Stimulated activated memory B cell treated with anti-CD40 and anti-IgM and Interleukin-4, amounts not matched to agents 10 μg/mL and 1 μg/mL and 100 μg/mL, for 72 hours (primary cell): ENCODE results near the gene TNFRSF6B.
"Not testable (repeated sequence)": the region's sequence is repeated elsewhere in the genome, so short reads cannot be mapped to it uniquely, and the experiment has no call there.

Source experiments
- ATAC-seq: fragments of 150-1000 bp; cut with Tn5 transposase; 2 replicates; pipeline ENCODE4 v1.10.0; 2021
- H3K27ac Mint-ChIP-seq: one replicate; pipeline ENCODE4 v1.8.0; 2022; ENCODE audit warnings: mild to moderate bottlenecking, mixed read lengths
- H3K27me3 Mint-ChIP-seq: one replicate; pipeline ENCODE4 v1.8.0; 2022; ENCODE audit warnings: mixed read lengths
- H3K36me3 Mint-ChIP-seq: one replicate; pipeline ENCODE4 v1.8.0; 2022; ENCODE audit warnings: mixed read lengths
- H3K4me1 Mint-ChIP-seq: one replicate; pipeline ENCODE4 v1.8.0; 2022; ENCODE audit warnings: mixed read lengths
- H3K4me3 Mint-ChIP-seq: one replicate; pipeline ENCODE4 v1.8.0; 2022; ENCODE audit warnings: mild to moderate bottlenecking, moderate library complexity, mixed read lengths
- H3K9me3 Mint-ChIP-seq: one replicate; pipeline ENCODE4 v1.8.0; 2022; ENCODE audit warnings: mixed read lengths

Gene TNFRSF6B

DNA sequence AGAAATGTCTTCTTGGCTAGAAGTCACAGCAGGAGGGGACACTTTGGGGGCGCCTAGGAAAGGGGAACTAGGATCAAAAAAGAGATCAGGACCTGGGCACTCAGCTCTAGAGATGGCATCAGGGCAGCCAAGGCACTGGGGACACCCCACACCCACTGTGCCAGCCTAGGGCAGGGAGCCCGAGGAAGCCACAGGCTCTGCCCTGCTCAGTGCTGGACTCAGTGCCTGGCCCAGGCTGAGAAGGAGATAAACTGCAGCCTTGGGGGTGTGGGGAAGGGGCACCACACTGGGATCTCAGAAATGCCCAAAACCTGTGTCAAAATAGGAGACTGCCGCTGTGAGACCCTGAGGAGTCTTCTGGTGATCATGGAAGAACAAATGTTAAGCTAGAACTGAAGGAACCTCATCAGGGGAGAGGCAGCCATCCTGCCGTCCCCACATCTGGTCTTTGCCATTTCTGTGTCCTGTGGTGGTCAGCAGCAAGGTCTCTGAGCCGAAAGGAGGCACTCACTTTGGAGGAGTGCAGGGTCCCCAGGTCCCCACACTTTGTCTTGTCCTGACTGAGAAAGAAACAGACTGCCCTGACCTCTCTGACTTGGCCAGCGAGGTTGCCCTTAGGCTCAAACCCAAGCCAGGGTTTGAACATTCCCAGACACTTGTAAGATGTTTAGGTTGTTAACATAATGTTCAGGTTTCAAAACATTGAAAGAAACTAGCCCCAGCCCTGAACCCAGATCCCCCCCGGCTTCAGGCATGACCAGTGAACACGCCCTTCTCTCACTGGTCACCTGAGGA is 9.0 kb downstream of the TNFRSF6B start:
- peak overlapping the region; percentile 83 for H3K27ac Mint-ChIP-seq
- ATAC-seq: no peak

DNA sequence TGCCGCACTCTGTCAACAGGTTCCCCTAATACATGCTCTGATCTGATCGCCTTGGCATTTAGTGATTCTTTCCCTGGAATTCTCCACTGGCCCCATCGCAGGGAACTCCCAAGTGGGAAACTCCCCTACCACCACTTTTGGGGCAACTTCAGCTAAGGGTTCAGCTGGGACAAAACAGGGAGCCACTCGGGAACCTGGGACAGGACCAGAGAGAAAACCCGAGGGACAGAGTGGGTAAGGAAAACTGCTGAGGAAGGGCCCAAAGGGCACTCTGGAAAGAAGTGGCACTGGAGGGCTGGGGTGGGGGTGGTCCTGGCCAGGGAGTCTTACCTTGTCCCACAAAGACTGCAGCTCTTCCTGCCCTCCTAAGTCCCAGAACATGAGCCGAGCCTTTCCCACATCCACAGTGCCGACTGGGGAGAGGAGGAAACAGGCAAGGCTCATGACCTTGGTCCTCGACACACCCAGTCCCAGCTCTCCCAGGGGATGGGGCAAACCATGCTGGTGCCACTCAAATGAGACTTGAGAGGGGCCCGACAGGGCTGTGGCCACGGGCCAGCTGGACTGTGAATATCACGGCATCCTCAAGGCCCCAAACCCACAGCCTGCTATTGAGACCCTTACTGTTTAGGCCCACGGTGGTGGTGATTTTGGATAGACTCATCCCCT is 9.7 kb downstream of the TNFRSF6B start:
- Mint-ChIP-seq H3K4me3 (peak overlapping the region; percentile 88), H3K27me3 (no peaks in the 10 kb centered on the region), H3K4me1 (peaks cover 53% of the 10 kb centered on the region), H3K27ac (peak overlapping the region; percentile 83), H3K9me3 (no peaks in the 10 kb centered on the region), H3K36me3 (peaks cover 29% of the 10 kb centered on the region)
- no peak for ATAC-seq

More for the DNA sequence above, 9.0 kb downstream of the TNFRSF6B start:
- H3K27me3 Mint-ChIP-seq: no peaks in the 10 kb centered on the region
- no peaks in the 10 kb centered on the region for H3K9me3 Mint-ChIP-seq
- no peak overlapping the region for H3K4me3 Mint-ChIP-seq
- peaks cover 48% of the 10 kb centered on the region for H3K4me1 Mint-ChIP-seq
- peaks cover 22% of the 10 kb centered on the region for H3K36me3 Mint-ChIP-seq

DNA sequence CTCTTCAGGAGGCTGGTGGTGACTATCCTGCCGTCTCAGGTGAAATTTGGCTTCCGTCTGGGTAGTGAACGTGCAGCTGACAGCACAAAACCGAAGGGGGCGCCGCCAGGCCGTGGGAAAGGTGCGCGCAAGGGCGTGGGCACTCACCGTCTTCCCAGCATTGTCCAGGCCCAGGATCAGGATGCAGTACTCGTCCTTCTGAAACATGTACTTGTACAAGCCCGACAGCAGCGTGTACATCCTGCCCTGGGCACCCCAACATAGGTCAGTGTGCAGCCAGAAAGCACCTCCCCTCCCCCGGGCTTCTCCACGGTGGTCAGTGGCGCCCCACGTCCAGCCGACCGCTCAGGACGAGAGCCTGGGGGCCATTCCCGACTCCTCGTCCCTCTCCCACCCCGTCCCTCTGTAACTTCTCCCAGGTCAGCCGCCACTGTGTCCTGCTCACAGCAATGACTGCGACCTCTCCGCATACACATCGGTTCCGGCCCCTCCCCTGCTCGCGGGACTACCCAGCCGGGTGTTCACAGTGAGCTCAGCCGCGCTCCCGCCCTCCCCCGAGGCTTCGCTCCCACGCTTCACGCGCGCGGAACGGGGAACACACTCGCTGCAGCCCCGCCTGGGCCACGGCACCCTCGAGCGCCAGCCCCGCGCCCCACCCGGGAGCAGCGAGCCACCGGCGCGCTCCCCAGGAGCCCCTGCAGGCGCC is 10.6 kb downstream of the TNFRSF6B start:
- peak; percentile 65 for ATAC-seq

DNA sequence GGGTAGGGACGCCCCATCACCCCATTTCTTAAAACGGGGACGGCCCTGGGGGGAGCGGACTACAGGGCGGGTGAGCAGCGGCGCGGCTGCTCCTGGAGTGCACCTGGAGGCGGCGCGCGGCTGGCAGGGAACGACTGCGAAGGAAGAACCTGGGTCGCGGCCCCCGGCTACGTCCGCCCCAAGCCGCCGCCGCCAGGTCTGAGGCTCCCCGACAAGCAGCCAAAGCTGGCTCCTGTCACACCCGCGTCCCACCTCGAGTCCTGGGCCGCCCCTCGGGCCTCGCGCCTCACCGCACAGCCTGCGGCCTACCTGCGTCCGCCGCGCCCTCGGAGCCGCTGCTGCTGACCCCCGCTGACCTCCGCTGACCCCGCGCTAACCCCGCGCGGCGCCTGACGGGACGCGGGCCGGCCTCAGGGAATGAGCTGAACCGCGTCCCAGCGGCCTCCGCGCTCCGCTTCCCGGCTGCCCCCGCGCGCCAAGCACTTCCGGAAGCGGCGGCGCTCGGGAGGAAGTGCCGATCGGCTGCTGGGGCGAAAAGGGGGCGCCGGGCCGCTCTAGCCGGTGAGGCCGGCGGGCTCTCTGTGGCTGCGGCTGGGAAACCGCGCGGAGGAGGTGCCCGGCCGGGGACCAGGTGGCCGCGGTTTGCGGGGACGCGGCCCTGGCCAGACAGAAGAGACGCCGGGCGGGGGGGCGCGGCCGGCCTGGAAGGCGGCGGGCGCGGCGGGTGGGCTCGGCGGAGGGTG is 11.3 kb downstream of the TNFRSF6B start, which contains the start of the genes ARFRP1 and ZGPAT:
Gene ARFRP1 (minus strand): TSS at position 419 of the 743 bp plus-strand sequence. CDS start 885 bp downstream, outside the sequence.
Gene ZGPAT (plus strand): TSS at position 482 of the 743 bp plus-strand sequence. CDS start 542 bp downstream, outside the sequence.
- Mint-ChIP-seq H3K36me3 (peaks cover 42% of the 10 kb centered on the region), H3K9me3 (no peaks in the 10 kb centered on the region), H3K4me1 (peaks cover 63% of the 10 kb centered on the region), H3K27me3 (no peaks in the 10 kb centered on the region), H3K27ac (peak within 1 kb of the TSS; percentile 83), H3K4me3 (peak within 1 kb of the TSS; percentile 90)
- ATAC-seq: peak; percentile 93

More for the DNA sequence above, 10.6 kb downstream of the TNFRSF6B start:
- Mint-ChIP-seq H3K4me3 (peak overlapping the region; percentile 88), H3K36me3 (peaks cover 35% of the 10 kb centered on the region), H3K4me1 (peaks cover 56% of the 10 kb centered on the region), H3K9me3 (no peaks in the 10 kb centered on the region), H3K27me3 (no peaks in the 10 kb centered on the region), H3K27ac (peak overlapping the region; percentile 83)

DNA sequence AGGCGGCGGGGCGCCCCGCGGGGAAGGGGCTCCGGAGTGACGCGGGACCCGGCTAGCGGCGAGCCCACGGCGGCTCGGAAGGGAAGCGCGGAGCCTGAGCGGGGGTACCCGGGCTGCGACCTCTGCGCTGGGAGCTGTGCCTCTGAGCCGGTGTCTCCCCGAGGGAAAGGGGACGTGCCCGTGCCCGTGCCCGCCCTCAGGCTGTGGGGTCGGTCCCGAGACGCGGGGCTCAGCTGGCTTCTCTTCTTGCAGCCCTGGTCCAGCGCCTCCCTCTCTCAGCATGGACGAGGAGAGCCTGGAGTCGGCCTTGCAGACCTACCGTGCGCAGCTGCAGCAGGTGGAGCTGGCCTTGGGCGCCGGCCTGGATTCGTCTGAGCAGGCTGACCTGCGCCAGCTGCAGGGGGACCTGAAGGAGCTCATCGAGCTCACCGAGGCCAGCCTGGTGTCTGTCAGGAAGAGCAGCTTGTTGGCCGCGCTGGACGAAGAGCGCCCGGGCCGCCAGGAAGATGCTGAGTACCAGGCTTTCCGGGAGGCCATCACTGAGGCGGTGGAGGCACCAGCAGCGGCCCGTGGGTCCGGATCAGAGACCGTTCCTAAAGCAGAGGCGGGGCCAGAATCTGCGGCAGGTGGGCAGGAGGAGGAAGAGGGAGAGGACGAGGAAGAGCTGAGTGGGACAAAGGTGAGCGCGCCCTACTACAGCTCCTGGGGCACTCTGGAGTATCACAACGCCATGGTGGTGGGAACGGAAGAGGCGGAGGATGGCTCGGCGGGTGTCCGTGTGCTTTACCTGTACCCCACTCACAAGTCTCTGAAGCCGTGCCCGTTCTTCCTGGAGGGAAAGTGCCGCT is 12.1 kb downstream of the TNFRSF6B start:
- H3K4me1 Mint-ChIP-seq: peaks cover 63% of the 10 kb centered on the region
- H3K27ac Mint-ChIP-seq: peak overlapping the region; percentile 83
- no peaks in the 10 kb centered on the region for H3K27me3 Mint-ChIP-seq
- ATAC-seq: peak; percentile 15
- no peaks in the 10 kb centered on the region for H3K9me3 Mint-ChIP-seq
- H3K36me3 Mint-ChIP-seq: peaks cover 48% of the 10 kb centered on the region
- peak overlapping the region; percentile 90 for H3K4me3 Mint-ChIP-seq

DNA sequence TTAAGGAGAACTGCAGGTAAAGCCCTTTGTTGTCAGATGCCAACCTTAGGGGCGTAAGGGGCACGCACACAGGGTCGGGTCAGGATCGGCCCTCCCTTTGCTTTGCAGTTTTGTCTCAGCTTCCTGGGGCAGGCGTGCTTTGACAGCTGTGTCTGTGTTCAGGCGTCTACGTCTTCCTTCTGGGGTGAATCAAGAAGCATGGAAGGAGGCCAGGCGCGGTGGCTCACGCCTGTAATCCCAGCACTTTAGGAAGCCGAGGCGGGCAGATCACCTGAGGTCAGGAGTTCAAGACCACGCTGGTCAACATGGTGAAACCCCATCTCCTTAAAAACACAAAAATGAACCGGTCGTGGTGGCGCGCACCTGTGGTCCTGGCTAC is 12.7 kb downstream of the TNFRSF6B start:
- ATAC-seq: no peak
- Mint-ChIP-seq H3K36me3 (peaks cover 54% of the 10 kb centered on the region), H3K9me3 (no peaks in the 10 kb centered on the region), H3K4me3 (peak overlapping the region; percentile 90), H3K4me1 (peaks cover 58% of the 10 kb centered on the region), H3K27ac (peak overlapping the region; percentile 83), H3K27me3 (no peaks in the 10 kb centered on the region)

DNA sequence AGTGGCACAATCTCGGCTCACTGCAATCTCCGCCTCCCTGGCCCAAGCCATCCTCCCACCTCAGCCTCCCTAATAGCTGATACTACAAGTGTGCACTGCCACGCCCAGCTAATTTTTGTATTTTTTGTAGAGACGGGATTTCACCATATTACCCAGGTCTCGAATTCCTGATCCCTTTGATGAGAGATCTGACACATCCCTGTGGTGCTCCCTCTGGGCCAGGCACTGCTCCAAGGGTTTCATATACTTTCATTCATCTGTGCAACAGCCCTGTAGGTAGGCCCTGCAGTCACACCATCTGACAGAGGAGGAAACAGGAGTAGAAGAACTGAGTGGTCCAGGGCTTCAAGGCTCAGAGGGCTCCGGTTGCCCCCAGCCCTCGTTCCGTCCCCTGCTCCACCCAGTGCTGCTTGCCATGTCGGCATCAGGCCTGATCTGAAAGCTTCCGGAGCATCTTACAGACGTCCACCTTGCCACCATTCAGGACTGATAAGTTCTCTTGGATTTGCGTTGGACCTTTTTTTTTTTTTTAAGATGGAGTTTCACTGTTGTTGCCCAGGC is 14.7 kb downstream of the TNFRSF6B start:
- ATAC-seq: no peak
- Mint-ChIP-seq H3K27ac (no peak overlapping the region), H3K9me3 (peaks cover 2% of the 10 kb centered on the region), H3K36me3 (peaks cover 67% of the 10 kb centered on the region), H3K27me3 (no peaks in the 10 kb centered on the region), H3K4me1 (peaks cover 55% of the 10 kb centered on the region), H3K4me3 (peak overlapping the region; percentile 24)

DNA sequence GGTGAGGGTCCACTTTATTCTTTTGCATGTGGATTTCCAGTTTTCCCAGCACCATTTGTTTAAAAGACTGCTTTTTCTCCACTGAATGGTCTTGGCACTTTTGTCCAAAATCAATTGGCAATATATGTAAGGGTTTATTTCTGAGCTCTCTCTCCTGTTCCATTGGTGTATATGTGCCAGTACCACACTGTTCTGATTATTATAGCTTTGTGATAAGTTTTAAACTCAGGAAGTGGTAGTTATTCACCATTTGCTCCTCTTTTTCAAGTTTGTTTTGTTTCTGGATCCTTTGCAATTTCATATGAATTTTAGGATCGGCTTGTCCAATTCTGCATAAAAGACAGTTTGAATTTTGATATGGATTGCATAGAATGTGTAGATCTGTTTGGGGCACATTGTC is 15.7 kb downstream of the TNFRSF6B start:
- H3K4me1 Mint-ChIP-seq: peaks cover 55% of the 10 kb centered on the region
- H3K27me3 Mint-ChIP-seq: no peaks in the 10 kb centered on the region
- no peak for ATAC-seq
- H3K4me3 Mint-ChIP-seq: no peak overlapping the region
- peaks cover 2% of the 10 kb centered on the region for H3K9me3 Mint-ChIP-seq
- peaks cover 77% of the 10 kb centered on the region for H3K36me3 Mint-ChIP-seq
- H3K27ac Mint-ChIP-seq: no peak overlapping the region

DNA sequence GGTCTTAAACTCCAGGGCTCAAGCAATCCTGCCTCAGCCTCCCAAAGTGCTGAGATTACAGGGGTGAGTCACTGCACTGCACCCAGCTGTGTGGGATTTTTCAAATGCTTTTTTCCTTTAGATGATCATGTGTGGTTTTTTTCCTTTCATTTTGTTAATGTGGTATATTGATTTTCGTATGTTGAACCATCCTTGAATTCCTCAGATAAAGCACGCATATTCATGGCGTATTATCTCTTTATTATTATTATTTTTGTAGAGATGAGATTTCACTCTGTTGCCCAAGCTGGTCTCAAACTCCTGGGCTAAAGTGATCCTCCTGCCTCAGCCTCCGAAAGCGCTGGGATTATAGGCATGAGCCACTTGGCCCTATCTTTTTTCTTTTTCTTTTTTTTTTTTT is 18.4 kb downstream of the TNFRSF6B start:
- Mint-ChIP-seq H3K9me3 (peaks cover 8% of the 10 kb centered on the region), H3K27ac (no peak overlapping the region), H3K4me3 (no peak overlapping the region), H3K27me3 (no peaks in the 10 kb centered on the region), H3K36me3 (peaks cover 90% of the 10 kb centered on the region), H3K4me1 (peaks cover 45% of the 10 kb centered on the region)
- no peak for ATAC-seq

DNA sequence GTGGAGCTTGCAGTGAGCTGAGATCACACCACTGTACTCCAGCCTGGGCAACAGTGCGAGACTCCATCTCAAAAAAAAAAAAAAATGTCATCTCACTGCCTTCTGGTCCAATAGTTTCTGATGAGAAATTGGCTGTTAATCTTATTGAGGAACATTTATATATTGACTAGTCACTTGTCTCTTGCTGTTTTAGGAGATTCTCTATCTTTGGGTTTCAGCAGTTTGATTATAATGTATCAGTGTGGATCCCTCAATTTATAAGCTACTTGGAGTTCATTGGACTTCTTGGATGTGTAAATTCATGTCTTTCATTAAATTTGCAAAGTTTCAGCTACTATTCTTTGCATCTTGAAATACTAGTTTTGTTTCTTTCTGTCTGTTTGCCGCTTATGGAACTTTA is 22.5 kb downstream of the TNFRSF6B start:
- no peaks in the 10 kb centered on the region for H3K27me3 Mint-ChIP-seq
- peaks cover 30% of the 10 kb centered on the region for H3K4me1 Mint-ChIP-seq
- ATAC-seq: no peak
- H3K27ac Mint-ChIP-seq: no peak overlapping the region
- H3K9me3 Mint-ChIP-seq: peaks cover 8% of the 10 kb centered on the region
- H3K36me3 Mint-ChIP-seq: peaks cover 91% of the 10 kb centered on the region
- no peak overlapping the region for H3K4me3 Mint-ChIP-seq

DNA sequence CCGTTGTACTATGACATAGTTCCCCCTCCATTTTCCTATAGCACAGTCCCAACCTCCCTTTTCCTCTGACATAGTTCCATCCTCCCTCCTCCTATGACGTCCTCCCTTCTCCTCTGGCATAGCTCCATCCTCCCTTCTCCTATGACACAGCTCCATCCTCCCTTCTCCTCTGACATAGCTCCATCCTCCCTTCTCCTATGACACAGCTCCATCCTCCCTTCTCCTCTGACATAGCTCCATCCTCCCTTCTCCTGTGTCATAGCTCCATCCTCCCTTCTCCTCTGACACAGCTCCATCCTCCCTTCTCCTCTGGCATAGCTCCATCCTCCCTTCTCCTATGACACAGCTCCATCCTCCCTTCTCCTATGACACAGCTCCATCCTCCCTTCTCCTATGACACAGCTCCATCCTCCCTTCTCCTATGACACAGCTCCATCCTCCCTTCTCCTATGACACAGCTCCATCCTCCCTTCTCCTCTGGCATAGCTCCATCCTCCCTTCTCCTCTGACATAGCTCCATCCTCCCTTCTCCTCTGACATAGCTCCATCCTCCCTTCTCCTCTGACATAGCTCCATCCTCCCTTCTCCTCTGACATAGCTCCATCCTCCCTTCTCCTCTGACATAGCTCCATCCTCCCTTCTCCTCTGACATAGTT is 26.6 kb downstream of the TNFRSF6B start:
- not testable (repeated sequence) for H3K4me3 Mint-ChIP-seq, H3K27ac Mint-ChIP-seq, ATAC-seq, H3K9me3 Mint-ChIP-seq, H3K27me3 Mint-ChIP-seq
- H3K4me1 Mint-ChIP-seq: peaks cover 20% of the 10 kb centered on the region
- peaks cover 78% of the 10 kb centered on the region for H3K36me3 Mint-ChIP-seq

DNA sequence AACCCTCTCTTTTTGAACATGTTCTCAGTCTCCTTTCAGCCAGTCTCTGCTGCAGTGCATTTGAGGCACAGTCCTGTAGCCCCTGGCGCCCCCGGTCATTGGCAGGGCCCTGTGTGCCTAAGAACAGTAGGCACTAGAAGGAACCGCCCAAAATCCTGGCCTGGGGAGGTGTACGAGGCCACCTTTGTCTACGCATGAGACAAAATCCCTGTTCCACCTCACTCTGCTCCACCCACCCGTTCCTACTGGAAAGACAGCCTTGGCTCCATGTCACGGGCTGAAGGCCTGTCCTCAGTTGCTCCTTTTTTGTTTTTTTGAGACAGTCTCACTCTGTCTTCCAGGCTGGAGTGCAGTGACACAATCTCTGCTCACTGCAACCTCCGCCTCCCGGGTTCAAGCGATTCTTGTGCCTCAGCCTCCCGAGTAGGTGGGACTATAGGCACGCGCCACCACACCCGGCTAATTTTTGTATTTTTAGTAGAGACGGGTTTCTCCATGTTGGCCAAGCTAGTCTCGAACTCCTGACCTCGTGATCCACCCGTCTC is 33.8 kb downstream of the TNFRSF6B start:
- H3K27ac Mint-ChIP-seq, ATAC-seq, H3K9me3 Mint-ChIP-seq, H3K27me3 Mint-ChIP-seq, H3K4me3 Mint-ChIP-seq: not testable (repeated sequence)
- Mint-ChIP-seq H3K4me1 (peaks cover 36% of the 10 kb centered on the region), H3K36me3 (peaks cover 39% of the 10 kb centered on the region)

DNA sequence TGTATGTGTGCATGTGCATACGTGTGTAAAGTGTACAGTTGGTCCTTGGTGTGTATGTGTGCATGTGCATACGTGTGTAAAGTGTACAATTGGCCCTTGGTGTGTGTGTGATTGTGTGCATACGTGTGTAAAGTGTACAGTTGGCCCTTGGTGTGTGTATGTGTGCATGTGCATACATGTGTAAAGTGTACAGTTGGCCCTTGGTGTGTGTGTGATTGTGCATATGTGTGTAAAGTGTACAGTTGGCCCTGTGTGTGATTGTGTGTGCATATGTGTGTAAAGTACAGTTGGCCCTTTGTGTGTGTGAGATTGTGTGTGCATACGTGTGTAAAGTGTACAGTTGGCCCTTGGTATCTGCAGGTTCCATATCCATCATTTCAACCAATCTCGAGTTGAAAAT is 35.0 kb downstream of the TNFRSF6B start:
- ATAC-seq: no peak
- Mint-ChIP-seq H3K4me1 (peaks cover 46% of the 10 kb centered on the region), H3K27ac (no peak overlapping the region), H3K4me3 (no peak overlapping the region), H3K27me3 (no peaks in the 10 kb centered on the region), H3K36me3 (peaks cover 32% of the 10 kb centered on the region), H3K9me3 (no peaks in the 10 kb centered on the region)
